ENCODE measurements around the gene C1orf198.
"Not testable (repeated sequence)": the region's sequence is repeated elsewhere in the genome, so short reads cannot be mapped to it uniquely, and the experiment has no call there.

The C1orf198 gene

DNA sequence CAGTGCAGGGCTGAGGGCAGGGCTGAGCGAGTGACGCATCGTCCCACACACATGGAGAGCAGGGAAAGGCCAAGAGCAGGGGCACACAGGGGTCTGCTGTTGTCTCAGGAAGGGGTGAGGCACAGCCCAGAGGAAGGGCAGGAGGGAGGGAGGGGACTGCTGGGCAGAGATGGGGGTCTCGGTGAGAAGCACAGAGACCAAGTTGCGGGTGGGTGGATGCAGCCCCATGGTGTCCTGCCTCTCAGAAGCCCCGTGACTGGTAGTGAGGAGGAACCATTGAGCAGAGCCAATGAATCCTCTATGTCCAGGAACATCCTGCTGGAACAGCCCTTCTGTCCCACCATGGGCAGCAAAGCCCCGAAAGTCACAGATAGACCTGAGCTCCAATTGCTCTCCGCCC, 17.8 kb downstream of the C1orf198 start:
- H3K4me3 ChIP-seq (ENCODE audit: low read depth, low read length), result no peak overlapping the region
- TF ChIP-seq, protein P1, sequence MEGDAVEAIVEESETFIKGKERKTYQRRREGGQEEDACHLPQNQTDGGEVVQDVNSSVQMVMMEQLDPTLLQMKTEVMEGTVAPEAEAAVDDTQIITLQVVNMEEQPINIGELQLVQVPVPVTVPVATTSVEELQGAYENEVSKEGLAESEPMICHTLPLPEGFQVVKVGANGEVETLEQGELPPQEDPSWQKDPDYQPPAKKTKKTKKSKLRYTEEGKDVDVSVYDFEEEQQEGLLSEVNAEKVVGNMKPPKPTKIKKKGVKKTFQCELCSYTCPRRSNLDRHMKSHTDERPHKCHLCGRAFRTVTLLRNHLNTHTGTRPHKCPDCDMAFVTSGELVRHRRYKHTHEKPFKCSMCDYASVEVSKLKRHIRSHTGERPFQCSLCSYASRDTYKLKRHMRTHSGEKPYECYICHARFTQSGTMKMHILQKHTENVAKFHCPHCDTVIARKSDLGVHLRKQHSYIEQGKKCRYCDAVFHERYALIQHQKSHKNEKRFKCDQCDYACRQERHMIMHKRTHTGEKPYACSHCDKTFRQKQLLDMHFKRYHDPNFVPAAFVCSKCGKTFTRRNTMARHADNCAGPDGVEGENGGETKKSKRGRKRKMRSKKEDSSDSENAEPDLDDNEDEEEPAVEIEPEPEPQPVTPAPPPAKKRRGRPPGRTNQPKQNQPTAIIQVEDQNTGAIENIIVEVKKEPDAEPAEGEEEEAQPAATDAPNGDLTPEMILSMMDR (IDR thresholded peaks at IDR 0.05; ENCODE audit: borderline replicate concordance, insufficient read depth, low read depth, low read length), result no peak

DNA sequence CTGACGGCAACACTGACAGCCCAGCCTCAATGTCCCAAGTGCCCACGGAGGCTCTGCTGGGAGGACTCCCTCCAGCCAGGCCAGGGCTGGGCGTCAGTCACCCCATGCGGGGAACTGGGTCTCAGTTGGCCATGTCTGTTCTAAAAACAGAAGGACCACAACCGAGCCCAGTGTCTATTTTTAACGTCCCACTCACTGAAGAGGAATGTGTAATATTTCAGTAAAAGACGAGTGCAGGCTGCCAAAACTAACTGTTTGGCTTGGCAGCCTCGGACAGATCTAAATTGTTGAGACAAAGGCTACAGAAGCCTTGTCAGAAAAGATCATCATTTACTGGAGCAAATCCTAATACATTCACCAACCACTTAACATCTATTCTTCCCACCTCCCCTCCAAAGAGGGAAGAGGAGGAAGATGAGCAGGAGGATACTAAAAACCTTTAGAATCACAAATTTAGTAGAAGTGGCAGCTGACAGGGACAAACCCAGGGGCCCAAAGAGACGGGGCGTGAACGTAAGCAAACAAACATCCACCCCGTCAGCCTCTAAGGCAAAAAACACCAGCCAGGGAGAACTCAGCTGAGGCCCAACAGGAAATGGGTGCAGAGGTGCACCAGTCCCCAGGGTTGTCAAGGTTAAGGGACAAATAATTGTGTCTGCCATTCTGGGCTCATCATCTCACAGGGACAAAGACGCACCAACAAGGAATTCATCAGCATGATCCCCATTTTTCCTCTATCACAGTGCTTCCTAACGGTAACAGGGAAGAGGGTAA, 18.7 kb downstream of the C1orf198 start:
- TF ChIP-seq, protein P1 (IDR thresholded peaks at IDR 0.05; ENCODE audit: borderline replicate concordance, insufficient read depth, low read depth, low read length), result no peak
- H3K4me3 ChIP-seq (ENCODE audit: low read depth, low read length), result no peak overlapping the region

DNA sequence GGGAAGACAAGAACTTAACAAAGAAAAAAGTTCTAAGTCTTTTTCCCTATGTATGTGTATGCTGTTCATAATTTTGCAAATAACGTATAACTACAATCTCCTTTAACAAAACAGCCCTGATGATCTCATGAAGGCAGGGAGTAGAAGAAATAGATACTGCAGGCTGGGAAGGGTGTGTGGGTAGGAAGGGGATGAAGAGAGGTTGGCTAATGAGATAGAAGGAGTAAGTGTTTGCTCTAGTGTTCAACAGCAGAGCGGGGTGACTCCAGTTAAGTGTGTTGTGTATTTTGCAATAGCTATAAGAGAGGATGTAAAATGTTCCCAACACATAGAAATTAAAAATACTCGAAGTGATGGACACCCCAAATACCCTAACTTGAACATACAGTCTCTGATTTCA, 20.1 kb downstream of the C1orf198 start:
- no peak overlapping the region for H3K4me3 ChIP-seq (ENCODE audit: low read depth, low read length)
- TF ChIP-seq, protein P1 (IDR thresholded peaks at IDR 0.05; ENCODE audit: borderline replicate concordance, insufficient read depth, low read depth, low read length), result no peak

DNA sequence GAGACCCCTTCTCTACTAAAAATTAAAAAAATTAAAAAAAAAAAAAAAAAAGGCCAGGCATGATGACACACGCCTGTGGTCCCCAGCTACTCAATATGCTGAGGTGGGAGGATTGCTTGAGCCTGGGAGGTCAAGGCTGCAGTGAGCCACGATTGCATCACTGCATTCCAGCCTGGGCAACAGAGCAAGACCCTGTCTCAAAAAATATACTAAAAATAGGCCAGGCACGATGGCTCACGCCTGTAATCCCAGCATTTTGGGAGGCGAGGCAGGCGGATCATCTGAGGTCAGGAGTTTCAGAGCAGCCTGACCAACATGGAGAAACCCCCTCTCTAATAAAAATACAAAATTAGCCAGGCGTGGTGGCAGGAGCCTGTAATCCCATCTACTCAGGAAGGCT, 23.1 kb downstream of the C1orf198 start:
- H3K4me3 ChIP-seq (ENCODE audit: low read depth, low read length), result not testable (repeated sequence)

DNA sequence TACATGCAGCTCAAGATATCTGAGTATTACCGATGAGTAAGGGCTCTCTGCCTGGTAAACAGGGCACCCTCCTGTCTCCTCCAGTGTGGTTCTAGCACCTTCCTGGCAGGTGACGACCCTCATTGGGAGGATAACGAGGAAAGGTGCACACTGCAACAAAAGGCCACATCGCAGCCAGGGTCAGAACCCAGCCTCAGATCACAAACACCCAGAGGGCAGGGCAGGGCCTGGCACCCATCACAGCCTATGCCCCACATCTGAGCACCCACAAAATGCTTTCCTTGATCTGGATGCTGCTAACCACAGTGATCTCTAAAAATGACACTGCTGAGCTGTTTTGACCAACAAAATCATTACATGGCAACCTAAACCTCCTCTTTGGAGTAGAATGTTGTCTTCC, 23.8 kb downstream of the C1orf198 start:
- no peak overlapping the region for H3K4me3 ChIP-seq (ENCODE audit: low read depth, low read length)
- TF ChIP-seq, protein P1 (IDR thresholded peaks at IDR 0.05; ENCODE audit: borderline replicate concordance, insufficient read depth, low read depth, low read length), result no peak

DNA sequence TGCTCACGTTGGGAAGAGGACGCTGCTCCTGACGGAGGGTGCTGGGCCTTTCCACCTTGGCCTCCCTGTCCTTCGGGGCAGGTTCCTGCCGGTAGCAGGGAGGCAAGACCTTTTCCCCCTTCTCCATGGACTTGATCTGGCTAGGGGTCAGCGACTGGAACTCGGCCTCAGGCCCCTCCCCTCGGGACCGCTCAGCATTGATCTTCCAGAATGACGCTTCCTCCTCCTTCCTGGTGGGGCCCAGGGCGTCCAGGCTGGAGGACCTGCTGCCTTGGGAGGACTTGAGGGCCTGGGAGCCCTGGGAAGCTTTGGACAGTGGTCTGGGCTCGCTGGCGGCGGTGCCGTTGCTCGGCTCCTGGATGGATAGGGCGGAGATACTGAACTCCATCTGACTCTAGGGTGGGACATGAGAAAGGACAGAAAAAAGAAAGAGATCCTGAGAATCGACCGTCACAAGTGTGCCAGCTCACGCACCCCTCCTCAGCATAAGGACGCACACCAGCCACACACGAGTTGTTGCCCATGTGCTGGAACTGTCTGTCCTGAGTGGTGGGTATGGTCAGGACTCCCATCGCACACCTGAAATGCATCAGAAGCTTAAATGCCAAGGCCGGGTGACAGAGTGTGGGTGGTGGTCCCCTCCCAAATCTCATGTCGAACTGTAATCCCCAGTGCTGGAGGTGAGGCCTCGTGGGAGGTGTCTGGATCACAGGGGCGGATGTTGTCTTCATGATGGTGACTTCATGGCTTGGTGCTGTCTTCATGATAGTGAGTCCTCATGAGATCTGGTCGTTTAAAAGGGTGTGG, 24.6 kb downstream of the C1orf198 start:
- H3K4me3 ChIP-seq (ENCODE audit: low read depth, low read length), result no peak overlapping the region
- TF ChIP-seq, protein P1 (IDR thresholded peaks at IDR 0.05; ENCODE audit: borderline replicate concordance, insufficient read depth, low read depth, low read length), result no peak

DNA sequence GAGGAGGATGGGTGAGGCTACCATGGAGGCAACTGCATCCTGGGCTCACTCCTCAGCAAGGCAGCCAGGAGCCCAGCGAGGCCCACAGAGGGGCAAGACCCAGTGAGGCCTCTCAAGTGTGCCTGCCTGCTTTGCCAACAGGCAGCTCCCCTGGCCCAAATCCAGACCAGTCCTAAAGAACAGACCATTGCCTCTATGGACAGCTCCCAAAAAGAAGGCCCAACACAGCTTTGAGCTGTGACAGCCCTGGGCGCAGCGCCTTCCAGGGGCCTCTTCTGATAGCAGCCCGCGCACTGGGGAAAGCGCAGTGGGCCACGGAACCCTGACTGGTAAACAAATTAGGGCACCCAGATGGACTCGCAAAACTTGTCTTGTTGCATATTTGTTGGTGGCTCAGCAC, 25.5 kb downstream of the C1orf198 start:
- H3K4me3 ChIP-seq (ENCODE audit: low read depth, low read length), result no peak overlapping the region
- TF ChIP-seq, protein P1 (IDR thresholded peaks at IDR 0.05; ENCODE audit: borderline replicate concordance, insufficient read depth, low read depth, low read length), result no peak
